GM12872 (cell line): ENCODE data around the gene PIM1.
A peak's percentile ranks its signal among the peaks of the same experiment; 100 is the strongest.

Experiments
- TF ChIP-seq, protein P1 (sequence below): IDR thresholded peaks from 3 replicates; pipeline ENCODE4 v1.5.1; 2011; ENCODE audit warnings: low read depth, mild to moderate bottlenecking, low read length, moderate library complexity; ENCODE audit not compliant: insufficient read depth

PIM1 gene

DNA sequence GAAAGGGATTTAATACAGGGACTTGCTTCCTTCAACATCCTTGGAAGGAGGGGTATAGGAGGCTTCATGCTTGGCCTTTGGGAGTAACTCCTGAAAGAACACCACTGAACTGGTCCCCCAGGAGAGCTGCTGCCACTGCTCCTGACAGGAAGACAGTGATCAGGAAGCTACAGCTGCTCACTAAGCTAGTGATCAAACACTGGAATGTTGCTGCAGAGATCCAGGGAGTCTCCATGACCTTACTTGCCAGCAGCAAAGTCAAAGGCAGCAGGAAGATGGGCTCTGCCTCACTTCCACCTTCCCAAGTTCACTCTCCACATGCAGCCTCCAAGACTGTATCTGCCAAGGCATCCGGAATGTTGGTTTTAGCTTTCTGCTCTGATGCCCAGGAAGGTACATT is 31.8 kb downstream of the PIM1 start:
- TF ChIP-seq, protein P1, sequence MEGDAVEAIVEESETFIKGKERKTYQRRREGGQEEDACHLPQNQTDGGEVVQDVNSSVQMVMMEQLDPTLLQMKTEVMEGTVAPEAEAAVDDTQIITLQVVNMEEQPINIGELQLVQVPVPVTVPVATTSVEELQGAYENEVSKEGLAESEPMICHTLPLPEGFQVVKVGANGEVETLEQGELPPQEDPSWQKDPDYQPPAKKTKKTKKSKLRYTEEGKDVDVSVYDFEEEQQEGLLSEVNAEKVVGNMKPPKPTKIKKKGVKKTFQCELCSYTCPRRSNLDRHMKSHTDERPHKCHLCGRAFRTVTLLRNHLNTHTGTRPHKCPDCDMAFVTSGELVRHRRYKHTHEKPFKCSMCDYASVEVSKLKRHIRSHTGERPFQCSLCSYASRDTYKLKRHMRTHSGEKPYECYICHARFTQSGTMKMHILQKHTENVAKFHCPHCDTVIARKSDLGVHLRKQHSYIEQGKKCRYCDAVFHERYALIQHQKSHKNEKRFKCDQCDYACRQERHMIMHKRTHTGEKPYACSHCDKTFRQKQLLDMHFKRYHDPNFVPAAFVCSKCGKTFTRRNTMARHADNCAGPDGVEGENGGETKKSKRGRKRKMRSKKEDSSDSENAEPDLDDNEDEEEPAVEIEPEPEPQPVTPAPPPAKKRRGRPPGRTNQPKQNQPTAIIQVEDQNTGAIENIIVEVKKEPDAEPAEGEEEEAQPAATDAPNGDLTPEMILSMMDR, result no peak

- TF ChIP-seq, protein P1, result no peak
These were observed 33.0 kb downstream of the PIM1 start for GRCh38 chr6:37202788-37203491.

- TF ChIP-seq, protein P1, result no peak
These were observed 34.2 kb downstream of the PIM1 start for GRCh38 chr6:37204014-37204751.

GRCh38 chr6:37205175-37205996 is 35.4 kb downstream of the PIM1 start:
- TF ChIP-seq, protein P1, result no peak

GRCh38 chr6:37205997-37206340 is 36.0 kb downstream of the PIM1 start:
- TF ChIP-seq, protein P1, result no peak

DNA sequence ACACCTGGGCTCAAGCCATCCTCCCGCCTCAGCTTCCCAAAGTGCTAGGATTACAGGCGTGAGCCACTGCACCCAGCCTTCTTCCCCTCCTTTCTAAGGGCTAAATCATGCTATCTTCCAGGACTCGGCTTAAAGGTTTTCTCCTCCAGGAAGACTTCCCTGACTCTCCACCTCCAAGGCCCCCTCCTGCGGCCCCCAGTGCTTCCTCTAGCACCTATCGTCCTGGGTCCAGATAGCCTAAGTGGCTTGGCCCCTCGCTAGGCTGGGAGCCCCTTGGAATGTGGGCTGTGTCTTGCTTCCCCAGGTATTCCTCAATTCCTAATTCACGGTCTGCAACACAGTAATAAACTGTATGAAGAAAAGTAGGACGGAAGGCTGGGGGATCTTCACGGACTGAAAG is 36.7 kb downstream of the PIM1 start:
- TF ChIP-seq, protein P1, result no peak

DNA sequence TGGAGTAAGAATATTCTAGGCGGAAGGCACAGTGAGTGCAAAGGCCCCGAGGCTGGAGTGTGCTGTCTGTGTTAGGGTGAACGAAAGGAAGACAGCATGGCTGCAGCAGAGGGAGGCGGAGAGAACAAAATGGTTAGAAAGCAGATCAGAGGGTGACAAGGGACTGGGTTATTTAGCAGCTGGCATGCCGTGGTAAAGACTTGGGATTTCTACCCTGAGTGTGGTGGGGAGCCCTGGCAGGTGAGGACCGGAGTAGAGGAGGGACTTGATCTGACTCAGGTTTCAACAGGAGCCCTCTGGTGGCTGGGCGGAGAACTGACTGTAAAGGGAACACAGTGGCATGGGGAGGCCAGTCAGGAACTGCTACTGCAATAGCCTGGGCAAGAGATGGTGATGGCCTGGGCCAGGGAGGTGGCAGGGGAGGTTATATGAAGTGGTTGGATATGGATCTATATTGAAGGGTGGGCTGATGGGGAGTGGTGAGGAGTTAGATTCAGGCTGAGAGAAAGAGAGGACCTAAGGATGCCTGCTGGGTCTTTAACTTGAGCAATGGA is 38.0 kb downstream of the PIM1 start:
- TF ChIP-seq, protein P1, result peak; percentile 94
